GM23338 (cell line): ENCODE measurements around the gene CMTM5.
"Not testable (repeated sequence)": the region's sequence is repeated elsewhere in the genome, so short reads cannot be mapped to it uniquely, and the experiment has no call there.

Experiments
- CREB1 ChIP-seq: fragments of 250-450 bp; sonication (Bioruptor Pico); IDR thresholded peaks from 2 replicates; pipeline ENCODE4 v1.5.0; 2020; ENCODE audit warnings: low read depth, mild to moderate bottlenecking, moderate library complexity
- CTCF ChIP-seq, 2 experiments: fragments of 200-600 bp in 1 of 2; sonication (generic) in 1 of 2; conservative IDR thresholded peaks; 2 replicates each; pipeline versions ENCODE4 v1.5.1 to v1.6.1; 2016 to 2017; ENCODE audit warnings: antibody characterized with exemption in 2 of 2, low read depth in 2 of 2, mild to moderate bottlenecking in 2 of 2, moderate library complexity in 1 of 2
- EZH2 ChIP-seq: fragments of 200-600 bp; sonication (generic); IDR thresholded peaks from one replicate; pipeline ENCODE4 v1.8.0; 2017; ENCODE audit warnings: antibody characterized with exemption, mild to moderate bottlenecking, low read depth; ENCODE audit not compliant: unreplicated experiment
- EZH2phosphoT487 ChIP-seq: fragments of 200-600 bp; sonication (generic); IDR thresholded peaks from one replicate; pipeline ENCODE4 v1.8.1; 2018; ENCODE audit warnings: antibody characterized with exemption; ENCODE audit not compliant: unreplicated experiment
- POLR2AphosphoS5 ChIP-seq: IDR thresholded peaks from 2 replicates; pipeline ENCODE4 v1.6.1; 2016; ENCODE audit warnings: antibody characterized with exemption, low read depth
- REST ChIP-seq: IDR thresholded peaks from one replicate; pipeline ENCODE4 v1.6.1; 2018; ENCODE audit warnings: antibody characterized with exemption; ENCODE audit not compliant: unreplicated experiment

- TF ChIP-seq CTCF (conservative IDR thresholded peaks at IDR 0.05; ENCODE audit: low read depth in 2 of 2); REST; EZH2; CREB1 (CRISPR knock-in tag); POLR2AphosphoS5; EZH2phosphoT487: not testable (repeated sequence)
Observed at GRCh38 chr14:23419646-23420045, 42.8 kb downstream of the CMTM5 start.
